Measurements from ENCODE around the gene PNKD.

PNKD gene

DNA sequence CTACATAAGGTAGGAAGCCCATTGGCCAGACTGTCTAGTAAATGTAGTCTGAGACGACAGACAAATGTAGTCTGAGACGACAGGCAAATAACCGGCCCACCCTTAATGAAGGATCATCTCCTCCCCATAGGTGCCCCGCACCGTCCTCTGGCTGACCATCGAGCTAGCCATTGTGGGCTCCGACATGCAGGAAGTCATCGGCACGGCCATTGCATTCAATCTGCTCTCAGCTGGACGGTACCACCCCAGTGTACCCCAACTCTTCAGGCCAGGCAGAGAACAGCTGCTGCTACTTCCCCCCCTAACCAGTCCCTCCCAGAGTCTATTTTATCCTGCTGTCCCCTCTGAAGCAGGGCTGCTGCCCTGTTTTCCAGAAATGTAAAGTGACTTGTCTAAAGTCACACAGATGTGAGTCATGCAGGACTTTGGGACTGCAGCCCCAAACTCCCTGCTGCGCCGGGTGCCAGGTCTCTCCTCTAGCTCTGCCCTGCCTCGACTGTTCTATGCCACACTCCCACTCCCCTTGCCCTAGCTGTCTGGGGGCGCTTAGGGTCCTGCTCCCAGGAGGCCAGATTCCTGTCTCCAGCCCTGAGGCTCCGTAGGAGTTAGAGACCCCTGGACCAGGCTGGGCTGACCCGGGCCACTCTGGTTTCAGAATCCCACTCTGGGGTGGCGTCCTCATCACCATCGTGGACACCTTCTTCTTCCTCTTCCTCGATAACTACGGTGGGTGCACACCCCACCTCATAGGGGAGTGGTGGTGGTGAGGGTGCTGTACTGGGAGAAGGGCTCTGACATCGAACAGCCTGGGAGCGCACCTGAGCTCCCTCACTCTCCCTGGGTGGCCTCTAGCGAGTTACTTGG, 116.4 kb downstream of the PNKD start:
- Histone ChIP-seq H3K27me3 (ENCODE audit: control insufficient read depth, insufficient read depth, low read length) (peaks cover 14% of the 10 kb centered on the region), H3K36me3 (ENCODE audit: control insufficient read depth, insufficient read depth, low read length) (no peaks in the 10 kb centered on the region), H3K4me3 (ENCODE audit: low read depth, low read length) (peak overlapping the region; percentile 77), H3K4me1 (ENCODE audit: control insufficient read depth, insufficient read depth, low read length) (peaks cover 4% of the 10 kb centered on the region; the same call in 1 of the 2 replicates), H3K27ac (ENCODE audit: low read depth, low read length) (no peak overlapping the region), H3K9ac (ENCODE audit: low read depth, low read length) (no peak overlapping the region), H3K9me3 (ENCODE audit: control insufficient read depth, insufficient read depth, low read length) (no peaks in the 10 kb centered on the region)

DNA sequence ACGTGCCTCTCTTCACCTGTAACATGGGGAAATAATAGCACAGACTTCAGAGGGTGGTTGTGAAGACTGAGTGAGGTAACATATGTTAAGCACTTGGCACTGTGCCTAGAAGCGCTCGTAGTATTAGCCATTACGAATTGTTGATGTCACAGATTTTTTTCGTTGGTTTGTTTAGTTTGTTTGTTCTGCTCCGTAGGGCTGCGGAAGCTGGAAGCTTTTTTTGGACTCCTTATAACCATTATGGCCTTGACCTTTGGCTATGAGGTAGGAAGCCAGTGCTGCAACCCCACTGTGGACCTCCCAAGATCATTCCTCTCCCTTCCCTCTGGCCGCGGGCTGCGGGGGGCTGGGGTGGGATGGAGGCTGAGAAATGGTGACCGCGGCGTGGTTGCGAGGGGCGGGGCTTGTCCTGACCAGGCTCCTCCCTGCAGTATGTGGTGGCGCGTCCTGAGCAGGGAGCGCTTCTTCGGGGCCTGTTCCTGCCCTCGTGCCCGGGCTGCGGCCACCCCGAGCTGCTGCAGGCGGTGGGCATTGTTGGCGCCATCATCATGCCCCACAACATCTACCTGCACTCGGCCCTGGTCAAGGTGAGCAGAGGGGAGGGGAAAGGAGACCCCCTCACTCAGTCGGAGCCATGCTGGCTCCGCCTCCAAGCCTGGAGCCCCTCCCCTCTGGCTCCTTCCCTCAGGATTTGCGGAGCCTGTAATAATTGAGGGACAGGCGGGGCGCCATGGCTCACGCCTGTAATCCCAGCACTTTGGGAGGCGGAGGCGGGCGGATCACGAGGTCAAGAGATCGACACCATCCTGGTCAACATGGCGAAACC, 117.3 kb downstream of the PNKD start:
- Histone ChIP-seq H3K27me3 (ENCODE audit: control insufficient read depth, insufficient read depth, low read length) (peaks cover 14% of the 10 kb centered on the region), H3K36me3 (ENCODE audit: control insufficient read depth, insufficient read depth, low read length) (no peaks in the 10 kb centered on the region), H3K9me3 (ENCODE audit: control insufficient read depth, insufficient read depth, low read length) (no peaks in the 10 kb centered on the region), H3K4me1 (ENCODE audit: control insufficient read depth, insufficient read depth, low read length) (peaks cover 4% of the 10 kb centered on the region; the same call in 1 of the 2 replicates), H3K27ac (ENCODE audit: low read depth, low read length) (no peak overlapping the region), H3K9ac (ENCODE audit: low read depth, low read length) (peak overlapping the region; percentile 50; the same call in 1 of the 2 replicates), H3K4me3 (ENCODE audit: low read depth, low read length) (peak overlapping the region; percentile 77)

DNA sequence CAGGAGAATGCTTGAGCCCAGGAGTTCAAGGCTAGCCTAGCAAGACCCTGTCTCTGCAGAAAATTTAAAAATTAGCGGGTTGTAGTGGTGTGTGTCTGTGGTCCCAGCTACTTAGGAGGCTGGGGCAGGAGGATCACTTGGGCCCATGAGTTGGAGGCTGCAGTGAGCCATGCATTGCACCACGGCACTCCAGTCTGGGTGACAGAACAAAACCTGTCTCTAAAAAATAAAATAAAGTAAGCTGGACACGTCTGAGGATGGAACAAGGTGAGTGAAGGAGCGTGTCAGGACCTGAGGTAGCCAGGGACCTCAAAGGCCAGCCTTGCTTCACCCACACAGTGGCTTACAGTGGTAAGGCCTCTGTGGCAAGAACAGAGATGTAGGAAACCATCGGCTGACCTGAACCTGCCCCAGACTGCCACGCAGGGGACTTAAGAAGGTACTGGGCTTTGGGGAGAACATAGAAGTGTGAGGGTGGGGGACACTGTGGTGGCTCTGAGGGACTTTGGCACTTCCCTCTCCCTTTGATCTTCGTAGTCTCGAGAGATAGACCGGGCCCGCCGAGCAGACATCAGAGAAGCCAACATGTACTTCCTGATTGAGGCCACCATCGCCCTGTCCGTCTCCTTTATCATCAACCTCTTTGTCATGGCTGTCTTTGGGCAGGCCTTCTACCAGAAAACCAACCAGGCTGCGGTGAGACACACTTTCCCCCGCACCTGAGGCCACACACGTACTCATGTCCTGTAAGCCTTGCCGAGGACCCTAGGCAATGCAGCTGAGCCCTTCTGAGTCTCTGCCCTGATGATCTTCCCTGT, 119.2 kb downstream of the PNKD start:
- peaks cover 12% of the 10 kb centered on the region; the same call in 1 of the 2 replicates for H3K4me1 ChIP-seq (ENCODE audit: control insufficient read depth, insufficient read depth, low read length)
- no peaks in the 10 kb centered on the region for H3K36me3 ChIP-seq (ENCODE audit: control insufficient read depth, insufficient read depth, low read length)
- H3K27ac ChIP-seq (ENCODE audit: low read depth, low read length) = no peak overlapping the region
- H3K9ac ChIP-seq (ENCODE audit: low read depth, low read length) = no peak overlapping the region
- no peaks in the 10 kb centered on the region for H3K9me3 ChIP-seq (ENCODE audit: control insufficient read depth, insufficient read depth, low read length)
- no peak overlapping the region for H3K4me3 ChIP-seq (ENCODE audit: low read depth, low read length)
- H3K27me3 ChIP-seq (ENCODE audit: control insufficient read depth, insufficient read depth, low read length) = peaks cover 20% of the 10 kb centered on the region

GRCh38 chr2:218391202-218391601, 120.9 kb downstream of the PNKD start:
- H3K4me3 ChIP-seq (ENCODE audit: low read depth, low read length) = no peak overlapping the region
- H3K27me3 ChIP-seq (ENCODE audit: control insufficient read depth, insufficient read depth, low read length) = peaks cover 24% of the 10 kb centered on the region
- H3K4me1 ChIP-seq (ENCODE audit: control insufficient read depth, insufficient read depth, low read length) = peaks cover 12% of the 10 kb centered on the region; the same call in 1 of the 2 replicates
- H3K36me3 ChIP-seq (ENCODE audit: control insufficient read depth, insufficient read depth, low read length) = no peaks in the 10 kb centered on the region
- no peak overlapping the region for H3K9ac ChIP-seq (ENCODE audit: low read depth, low read length)
- no peak overlapping the region for H3K27ac ChIP-seq (ENCODE audit: low read depth, low read length)
- H3K9me3 ChIP-seq (ENCODE audit: control insufficient read depth, insufficient read depth, low read length) = no peaks in the 10 kb centered on the region

DNA sequence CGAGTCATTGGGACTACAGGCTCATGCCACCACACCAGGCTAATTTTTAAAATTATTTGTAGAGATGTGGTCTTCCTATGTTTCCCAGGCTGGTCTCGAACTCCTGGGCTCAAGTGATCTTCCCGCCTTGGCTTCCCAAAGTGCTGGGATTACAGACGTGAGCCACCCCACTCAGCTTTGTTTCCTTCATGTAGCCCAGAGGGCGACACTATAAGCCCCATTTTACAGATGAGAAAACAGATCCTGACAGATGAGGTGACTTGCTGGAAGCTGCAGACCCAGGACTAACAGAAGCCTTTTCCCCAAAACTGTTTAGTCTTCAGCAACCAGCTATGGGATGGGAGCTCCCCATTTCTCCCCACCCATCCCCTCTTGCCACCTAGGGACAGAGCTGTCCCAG, 122.1 kb downstream of the PNKD start:
- no peaks in the 10 kb centered on the region for H3K36me3 ChIP-seq (ENCODE audit: control insufficient read depth, insufficient read depth, low read length)
- peaks cover 19% of the 10 kb centered on the region for H3K4me1 ChIP-seq (ENCODE audit: control insufficient read depth, insufficient read depth, low read length)
- no peak overlapping the region for H3K9ac ChIP-seq (ENCODE audit: low read depth, low read length)
- no peaks in the 10 kb centered on the region for H3K9me3 ChIP-seq (ENCODE audit: control insufficient read depth, insufficient read depth, low read length)
- no peak overlapping the region for H3K27ac ChIP-seq (ENCODE audit: low read depth, low read length)
- H3K4me3 ChIP-seq (ENCODE audit: low read depth, low read length) = no peak overlapping the region
- H3K27me3 ChIP-seq (ENCODE audit: control insufficient read depth, insufficient read depth, low read length) = peaks cover 24% of the 10 kb centered on the region

DNA sequence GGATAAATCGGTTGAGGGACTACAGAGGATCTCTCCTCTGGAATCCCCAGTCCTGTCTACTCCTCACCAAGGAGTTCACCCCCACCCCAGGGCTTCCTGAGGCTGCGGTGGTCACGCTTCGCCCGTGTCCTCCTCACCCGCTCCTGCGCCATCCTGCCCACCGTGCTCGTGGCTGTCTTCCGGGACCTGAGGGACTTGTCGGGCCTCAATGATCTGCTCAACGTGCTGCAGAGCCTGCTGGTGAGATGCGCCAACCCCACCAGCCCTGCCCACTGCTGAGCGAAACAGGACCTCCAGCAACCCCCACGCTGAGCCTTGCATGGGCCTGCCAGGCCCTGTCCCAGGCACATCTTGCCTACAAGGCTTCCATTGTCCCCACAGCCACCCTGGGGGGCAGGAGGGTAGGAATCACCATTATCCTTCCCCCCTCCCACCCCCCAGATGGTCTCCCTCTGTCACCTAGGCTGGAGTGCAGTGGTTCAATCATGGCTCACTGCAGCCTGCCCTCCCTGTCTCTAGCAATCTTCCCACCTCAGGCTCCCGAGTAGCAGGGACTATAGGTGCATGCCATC, 122.7 kb downstream of the PNKD start:
- peaks cover 20% of the 10 kb centered on the region for H3K4me1 ChIP-seq (ENCODE audit: control insufficient read depth, insufficient read depth, low read length)
- H3K4me3 ChIP-seq (ENCODE audit: low read depth, low read length) = no peak overlapping the region
- H3K36me3 ChIP-seq (ENCODE audit: control insufficient read depth, insufficient read depth, low read length) = no peaks in the 10 kb centered on the region
- H3K27ac ChIP-seq (ENCODE audit: low read depth, low read length) = no peak overlapping the region
- peaks cover 29% of the 10 kb centered on the region for H3K27me3 ChIP-seq (ENCODE audit: control insufficient read depth, insufficient read depth, low read length)
- H3K9me3 ChIP-seq (ENCODE audit: control insufficient read depth, insufficient read depth, low read length) = no peaks in the 10 kb centered on the region
- no peak overlapping the region for H3K9ac ChIP-seq (ENCODE audit: low read depth, low read length)

DNA sequence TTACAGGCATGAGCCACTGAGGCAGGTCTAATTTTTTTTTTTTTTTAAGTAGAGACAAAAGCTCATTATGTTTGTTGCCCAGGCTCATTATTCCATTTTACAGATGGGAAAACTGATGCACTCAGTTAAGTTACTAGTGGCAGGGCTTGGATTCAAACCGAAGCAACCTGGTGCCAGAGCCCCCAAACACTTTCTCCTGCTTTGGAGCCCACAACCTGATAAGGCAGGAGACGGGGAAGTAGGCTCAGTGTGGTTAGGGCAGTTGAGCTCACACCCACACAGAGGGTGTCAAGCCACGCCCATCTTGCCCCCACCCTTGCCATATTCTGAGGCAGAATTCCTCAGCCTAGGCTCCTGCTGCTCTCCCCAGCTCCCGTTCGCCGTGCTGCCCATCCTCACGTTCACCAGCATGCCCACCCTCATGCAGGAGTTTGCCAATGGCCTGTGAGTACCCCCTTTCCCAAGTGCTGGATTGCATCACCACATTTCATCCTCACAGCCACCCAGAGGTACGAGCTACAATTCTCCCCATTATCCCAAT, 123.5 kb downstream of the PNKD start:
- no peak overlapping the region for H3K27ac ChIP-seq (ENCODE audit: low read depth, low read length)
- peaks cover 20% of the 10 kb centered on the region for H3K4me1 ChIP-seq (ENCODE audit: control insufficient read depth, insufficient read depth, low read length)
- H3K9me3 ChIP-seq (ENCODE audit: control insufficient read depth, insufficient read depth, low read length) = no peaks in the 10 kb centered on the region
- H3K4me3 ChIP-seq (ENCODE audit: low read depth, low read length) = no peak overlapping the region
- no peak overlapping the region for H3K9ac ChIP-seq (ENCODE audit: low read depth, low read length)
- H3K36me3 ChIP-seq (ENCODE audit: control insufficient read depth, insufficient read depth, low read length) = no peaks in the 10 kb centered on the region
- H3K27me3 ChIP-seq (ENCODE audit: control insufficient read depth, insufficient read depth, low read length) = peaks cover 38% of the 10 kb centered on the region

- no peak overlapping the region for H3K27ac ChIP-seq (ENCODE audit: low read depth, low read length)
- no peaks in the 10 kb centered on the region for H3K9me3 ChIP-seq (ENCODE audit: control insufficient read depth, insufficient read depth, low read length)
- H3K4me3 ChIP-seq (ENCODE audit: low read depth, low read length) = no peak overlapping the region
- no peaks in the 10 kb centered on the region for H3K36me3 ChIP-seq (ENCODE audit: control insufficient read depth, insufficient read depth, low read length)
- peaks cover 20% of the 10 kb centered on the region for H3K4me1 ChIP-seq (ENCODE audit: control insufficient read depth, insufficient read depth, low read length)
- peaks cover 44% of the 10 kb centered on the region for H3K27me3 ChIP-seq (ENCODE audit: control insufficient read depth, insufficient read depth, low read length)
- no peak overlapping the region for H3K9ac ChIP-seq (ENCODE audit: low read depth, low read length)
These were observed 124.2 kb downstream of the PNKD start for GRCh38 chr2:218394298-218395089.

- Histone ChIP-seq H3K27ac (ENCODE audit: low read depth, low read length) (no peak overlapping the region), H3K4me1 (ENCODE audit: control insufficient read depth, insufficient read depth, low read length) (peaks cover 20% of the 10 kb centered on the region)
These were observed 124.7 kb downstream of the PNKD start for GRCh38 chr2:218395090-218395444.

GRCh38 chr2:218395456-218395825, 125.1 kb downstream of the PNKD start:
- H3K9me3 ChIP-seq (ENCODE audit: control insufficient read depth, insufficient read depth, low read length) = no peaks in the 10 kb centered on the region
- peaks cover 20% of the 10 kb centered on the region for H3K4me1 ChIP-seq (ENCODE audit: control insufficient read depth, insufficient read depth, low read length)
- H3K9ac ChIP-seq (ENCODE audit: low read depth, low read length) = no peak overlapping the region
- no peaks in the 10 kb centered on the region for H3K36me3 ChIP-seq (ENCODE audit: control insufficient read depth, insufficient read depth, low read length)
- peaks cover 45% of the 10 kb centered on the region for H3K27me3 ChIP-seq (ENCODE audit: control insufficient read depth, insufficient read depth, low read length)
- H3K4me3 ChIP-seq (ENCODE audit: low read depth, low read length) = peak overlapping the region; percentile 93
- H3K27ac ChIP-seq (ENCODE audit: low read depth, low read length) = no peak overlapping the region

More at GRCh38 chr2:218395090-218395444, 124.7 kb downstream of the PNKD start:
- H3K9me3 ChIP-seq (ENCODE audit: control insufficient read depth, insufficient read depth, low read length) = no peaks in the 10 kb centered on the region
- H3K27me3 ChIP-seq (ENCODE audit: control insufficient read depth, insufficient read depth, low read length) = peaks cover 45% of the 10 kb centered on the region
- H3K9ac ChIP-seq (ENCODE audit: low read depth, low read length) = no peak overlapping the region
- H3K4me3 ChIP-seq (ENCODE audit: low read depth, low read length) = no peak overlapping the region
- H3K36me3 ChIP-seq (ENCODE audit: control insufficient read depth, insufficient read depth, low read length) = no peaks in the 10 kb centered on the region
